NB4 (cell line): ENCODE results near the gene L3HYPDH.

Experiments
- POLR2A ChIP-seq: IDR thresholded peaks from 2 replicates; pipeline ENCODE4 v1.6.1; 2011; ENCODE audit warnings: mild to moderate bottlenecking; ENCODE audit not compliant: insufficient read length; ENCODE audit errors: extremely low read depth
- TF ChIP-seq, protein P1 (sequence below): IDR thresholded peaks from one replicate; pipeline ENCODE4 v1.5.1; 2012; ENCODE audit warnings: low read depth, low read length

DNA sequence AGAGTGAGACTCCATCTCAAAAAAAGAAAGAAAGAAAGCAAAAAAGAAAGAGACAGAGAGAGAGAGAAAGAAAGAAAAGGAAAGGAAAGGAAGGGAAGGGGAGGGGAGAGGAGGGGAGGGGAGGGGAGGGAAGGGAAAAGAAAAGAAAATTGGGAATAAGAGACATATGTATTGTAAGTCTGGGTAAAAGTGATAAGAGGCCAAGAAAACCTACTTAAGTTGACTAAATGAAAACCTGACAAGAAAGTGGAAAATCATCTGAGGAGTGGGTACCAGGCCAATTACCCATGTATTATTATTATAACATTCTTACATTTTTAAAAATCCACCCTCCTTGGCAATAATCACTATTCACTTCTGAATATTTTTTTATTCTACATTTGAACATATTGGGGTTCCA, 46.1 kb upstream of the L3HYPDH start:
- TF ChIP-seq, protein P1, sequence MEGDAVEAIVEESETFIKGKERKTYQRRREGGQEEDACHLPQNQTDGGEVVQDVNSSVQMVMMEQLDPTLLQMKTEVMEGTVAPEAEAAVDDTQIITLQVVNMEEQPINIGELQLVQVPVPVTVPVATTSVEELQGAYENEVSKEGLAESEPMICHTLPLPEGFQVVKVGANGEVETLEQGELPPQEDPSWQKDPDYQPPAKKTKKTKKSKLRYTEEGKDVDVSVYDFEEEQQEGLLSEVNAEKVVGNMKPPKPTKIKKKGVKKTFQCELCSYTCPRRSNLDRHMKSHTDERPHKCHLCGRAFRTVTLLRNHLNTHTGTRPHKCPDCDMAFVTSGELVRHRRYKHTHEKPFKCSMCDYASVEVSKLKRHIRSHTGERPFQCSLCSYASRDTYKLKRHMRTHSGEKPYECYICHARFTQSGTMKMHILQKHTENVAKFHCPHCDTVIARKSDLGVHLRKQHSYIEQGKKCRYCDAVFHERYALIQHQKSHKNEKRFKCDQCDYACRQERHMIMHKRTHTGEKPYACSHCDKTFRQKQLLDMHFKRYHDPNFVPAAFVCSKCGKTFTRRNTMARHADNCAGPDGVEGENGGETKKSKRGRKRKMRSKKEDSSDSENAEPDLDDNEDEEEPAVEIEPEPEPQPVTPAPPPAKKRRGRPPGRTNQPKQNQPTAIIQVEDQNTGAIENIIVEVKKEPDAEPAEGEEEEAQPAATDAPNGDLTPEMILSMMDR, result no peak
- TF ChIP-seq POLR2A, result no peak
